MG63 (cell line): ENCODE results near the gene ATMIN. TPM values are rescaled to one million over a fixed set of nuclear protein-coding genes. Genes with fewer than 3 reads are reported as not detected.

ENCODE experiments used
- DNase-seq: peaks from one replicate; pipeline ENCODE4 v3.0.0-alpha.2; 2020
- H3K27me3 ChIP-seq: fragments of 250-450 bp; sonication (Bioruptor Pico); 2 replicates; pipeline ENCODE4 v1.5.1; 2020; ENCODE audit warnings: mild to moderate bottlenecking, moderate library complexity
- H3K36me3 ChIP-seq: fragments of 250-450 bp; sonication (Bioruptor Pico); 2 replicates; pipeline ENCODE4 v1.5.1; 2020; ENCODE audit warnings: mild to moderate bottlenecking, moderate library complexity
- H3K4me3 ChIP-seq: fragments of 250-450 bp; sonication (Bioruptor Pico); 2 replicates; pipeline ENCODE4 v1.5.1; 2020; ENCODE audit warnings: mild to moderate bottlenecking, moderate library complexity
- H3K9me3 ChIP-seq: fragments of 250-450 bp; sonication (Bioruptor Pico); 2 replicates; pipeline ENCODE4 v1.5.1; 2020; ENCODE audit warnings: mild to moderate bottlenecking, moderate library complexity
- total RNA-seq: library from RNA; depleted of rRNA; stranded (reverse); fragments of >200 nt; shearing (Covaris generic); gene quantifications from 2 replicates; pipeline ENCODE4 v1.2.3, GENCODE V29; 2014; ENCODE audit warnings: low replicate concordance

Gene ATMIN
- total RNA-seq, 1 experiment from 2014 or later, result 15.1 TPM

DNA sequence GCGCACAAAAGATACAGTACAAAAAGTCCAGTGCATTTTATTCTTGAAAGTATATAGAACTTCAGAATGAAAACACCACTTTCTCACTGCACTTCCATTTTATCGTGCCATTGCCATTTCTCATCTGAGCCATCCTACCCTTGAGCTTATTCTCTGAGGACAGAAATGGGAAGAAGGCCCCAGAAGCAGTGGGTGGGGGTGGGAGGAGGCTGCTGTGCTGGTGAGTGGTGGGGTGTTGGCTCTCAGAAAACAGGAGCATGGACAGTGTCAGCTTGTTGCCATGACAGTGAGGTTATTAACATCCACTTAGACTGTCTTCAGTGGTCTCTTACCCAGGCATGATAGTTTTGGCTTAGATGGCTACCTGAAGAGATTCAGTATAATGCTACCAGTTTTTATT, 4.5 kb downstream of the ATMIN start:
- H3K4me3 ChIP-seq, result no peak overlapping the region
- H3K9me3 ChIP-seq, result no peaks in the 10 kb centered on the region
- no peak for DNase-seq
- peaks cover 3% of the 10 kb centered on the region; the same call in 1 of the 2 replicates for H3K36me3 ChIP-seq
- H3K27me3 ChIP-seq, result no peaks in the 10 kb centered on the region

DNA sequence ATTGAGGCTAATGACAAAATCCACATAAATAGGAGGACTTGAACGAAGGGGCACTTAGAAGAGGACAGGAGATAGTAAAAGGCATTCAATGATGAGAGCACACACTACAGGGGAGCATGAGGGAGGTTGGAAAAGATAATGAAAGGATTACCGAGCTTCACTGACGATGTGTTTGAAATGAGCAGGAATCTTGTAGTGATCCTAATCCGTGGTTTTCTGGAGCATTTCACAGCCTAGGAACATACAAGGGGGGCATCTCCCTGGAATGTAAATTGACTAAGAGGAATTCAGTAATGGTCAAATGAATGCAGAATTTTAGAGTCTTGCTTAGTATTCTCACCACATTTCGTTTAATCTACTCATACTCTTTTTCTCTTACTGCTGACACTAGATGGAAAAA, 5.2 kb downstream of the ATMIN start:
- Histone ChIP-seq H3K27me3 (no peaks in the 10 kb centered on the region), H3K36me3 (peaks cover 3% of the 10 kb centered on the region; the same call in 1 of the 2 replicates), H3K4me3 (no peak overlapping the region), H3K9me3 (no peaks in the 10 kb centered on the region)
- no peak for DNase-seq

DNA sequence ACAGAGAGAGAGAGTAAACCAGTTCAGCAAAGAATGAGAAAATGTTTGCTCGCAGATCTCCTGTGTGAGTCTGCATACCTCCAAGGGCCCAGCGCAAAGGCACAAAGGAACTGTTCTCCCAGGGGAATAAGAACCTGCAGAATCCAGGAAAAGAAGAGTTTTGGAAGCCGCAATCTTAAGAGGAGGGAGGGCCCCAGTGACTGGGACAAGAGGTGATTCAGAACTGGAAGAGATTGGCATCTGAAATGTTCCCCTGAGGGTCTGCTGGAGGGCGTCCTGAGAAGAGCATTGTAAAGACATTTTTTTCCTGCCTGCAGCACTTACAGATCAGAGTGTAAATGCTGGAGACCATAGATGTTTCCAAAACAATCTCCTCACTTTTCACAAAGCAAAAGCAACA, 6.1 kb downstream of the ATMIN start:
- peaks cover 3% of the 10 kb centered on the region for H3K36me3 ChIP-seq
- DNase-seq, result no peak
- H3K4me3 ChIP-seq, result no peak overlapping the region
- H3K9me3 ChIP-seq, result no peaks in the 10 kb centered on the region
- no peaks in the 10 kb centered on the region for H3K27me3 ChIP-seq

DNA sequence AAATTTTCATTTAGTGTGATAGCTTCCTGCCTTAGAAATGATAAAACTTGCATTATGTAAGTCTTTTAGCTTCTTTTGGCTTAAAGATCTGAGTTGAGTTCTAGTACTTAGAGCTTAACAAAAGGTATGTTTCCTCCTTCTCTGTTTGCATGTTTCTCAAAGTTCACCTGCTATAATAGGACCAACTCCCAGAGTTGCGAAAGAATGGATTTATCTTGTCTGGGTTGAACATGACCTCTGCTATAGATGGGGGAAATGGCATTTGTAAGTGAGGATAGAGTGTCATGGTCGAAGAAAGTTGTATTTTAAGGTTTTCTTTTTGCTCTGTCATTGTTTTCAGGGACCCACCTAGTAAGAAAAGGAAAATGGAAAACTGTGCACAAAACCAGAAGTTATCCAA, 7.2 kb downstream of the ATMIN start:
- H3K27me3 ChIP-seq, result no peaks in the 10 kb centered on the region
- peaks cover 3% of the 10 kb centered on the region for H3K36me3 ChIP-seq
- H3K9me3 ChIP-seq, result no peaks in the 10 kb centered on the region
- H3K4me3 ChIP-seq, result no peak overlapping the region
- no peak for DNase-seq

DNA sequence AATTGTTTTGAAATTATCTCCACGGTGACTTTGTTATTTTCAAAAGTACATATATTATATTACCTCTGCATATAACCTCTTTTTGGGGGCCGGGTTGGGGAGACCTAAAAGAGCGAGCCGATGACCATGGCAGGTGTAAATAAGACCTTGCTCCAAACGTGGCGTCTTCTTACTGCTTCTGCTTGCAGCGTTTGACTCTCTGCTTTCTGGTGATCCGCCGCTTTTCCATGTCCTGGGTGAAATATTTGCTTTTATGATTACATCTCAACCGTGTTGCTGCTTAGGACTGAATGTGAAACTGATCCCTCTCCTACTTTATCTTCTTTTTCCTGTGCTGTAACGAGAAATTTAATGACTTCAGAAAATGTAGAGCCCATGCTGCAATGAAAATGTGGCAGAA, 18.1 kb downstream of the ATMIN start:
- Histone ChIP-seq H3K9me3 (peaks cover 5% of the 10 kb centered on the region; the same call in 1 of the 2 replicates), H3K4me3 (no peak overlapping the region)

DNA sequence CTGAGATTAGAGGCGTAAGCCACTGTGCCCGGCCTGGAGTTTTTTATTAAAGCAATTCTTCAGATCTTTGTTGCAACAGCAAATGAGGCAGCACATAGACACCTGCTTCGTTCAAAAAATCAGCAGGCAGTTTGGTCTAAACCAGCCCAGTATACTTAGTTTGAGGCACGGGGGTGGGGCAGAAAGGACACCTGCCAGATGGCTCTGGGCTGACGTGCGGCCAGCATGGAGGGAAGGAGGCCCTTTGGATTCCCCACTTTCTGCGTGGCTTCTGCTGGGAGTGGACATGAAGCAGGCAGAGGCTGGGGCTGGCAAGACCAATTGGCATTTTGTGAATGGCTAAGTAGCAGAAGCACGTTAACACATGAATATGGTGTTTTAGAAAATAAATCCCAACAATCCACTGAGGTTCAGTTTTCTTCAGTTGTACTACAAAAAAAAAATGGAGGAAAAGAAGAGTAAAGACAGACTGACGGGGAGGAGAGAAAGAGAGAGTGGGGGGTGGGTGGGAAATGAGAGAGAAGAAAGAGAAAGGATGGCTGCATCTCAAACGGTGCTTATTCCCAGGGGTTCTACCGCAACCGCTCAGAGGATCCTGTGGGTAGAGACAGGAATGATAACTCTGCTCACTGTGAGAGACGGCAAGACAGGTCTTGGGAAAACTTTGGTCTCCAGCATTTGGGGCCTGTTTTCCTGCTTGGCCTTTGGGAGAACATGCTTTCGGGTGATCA, 25.1 kb downstream of the ATMIN start:
- no peaks in the 10 kb centered on the region for H3K27me3 ChIP-seq
- no peak overlapping the region for H3K4me3 ChIP-seq
- no peak for DNase-seq
- no peaks in the 10 kb centered on the region for H3K9me3 ChIP-seq
- no peaks in the 10 kb centered on the region for H3K36me3 ChIP-seq

More for the DNA sequence above, 18.1 kb downstream of the ATMIN start:
- DNase-seq, result no peak
- Histone ChIP-seq H3K27me3 (no peaks in the 10 kb centered on the region), H3K36me3 (no peaks in the 10 kb centered on the region)

DNA sequence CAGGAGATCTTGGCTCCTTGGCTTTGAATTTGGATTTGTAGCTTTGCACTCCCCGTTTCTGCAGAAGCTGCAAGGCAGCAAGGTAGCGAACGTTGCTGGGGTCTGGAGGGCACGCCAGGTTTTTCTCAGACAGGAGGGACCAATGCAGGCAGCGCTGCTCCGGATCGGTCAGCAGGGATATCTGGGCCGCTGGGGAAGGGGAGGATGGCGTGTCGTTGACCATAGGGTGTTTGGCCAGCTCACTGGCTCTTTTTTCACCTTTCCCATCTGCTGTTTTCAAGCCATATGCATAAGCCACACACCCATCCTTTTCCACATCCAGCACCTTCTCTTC, 25.6 kb downstream of the ATMIN start:
- Histone ChIP-seq H3K4me3 (no peak overlapping the region), H3K9me3 (no peaks in the 10 kb centered on the region), H3K36me3 (no peaks in the 10 kb centered on the region), H3K27me3 (no peaks in the 10 kb centered on the region)
- no peak for DNase-seq

DNA sequence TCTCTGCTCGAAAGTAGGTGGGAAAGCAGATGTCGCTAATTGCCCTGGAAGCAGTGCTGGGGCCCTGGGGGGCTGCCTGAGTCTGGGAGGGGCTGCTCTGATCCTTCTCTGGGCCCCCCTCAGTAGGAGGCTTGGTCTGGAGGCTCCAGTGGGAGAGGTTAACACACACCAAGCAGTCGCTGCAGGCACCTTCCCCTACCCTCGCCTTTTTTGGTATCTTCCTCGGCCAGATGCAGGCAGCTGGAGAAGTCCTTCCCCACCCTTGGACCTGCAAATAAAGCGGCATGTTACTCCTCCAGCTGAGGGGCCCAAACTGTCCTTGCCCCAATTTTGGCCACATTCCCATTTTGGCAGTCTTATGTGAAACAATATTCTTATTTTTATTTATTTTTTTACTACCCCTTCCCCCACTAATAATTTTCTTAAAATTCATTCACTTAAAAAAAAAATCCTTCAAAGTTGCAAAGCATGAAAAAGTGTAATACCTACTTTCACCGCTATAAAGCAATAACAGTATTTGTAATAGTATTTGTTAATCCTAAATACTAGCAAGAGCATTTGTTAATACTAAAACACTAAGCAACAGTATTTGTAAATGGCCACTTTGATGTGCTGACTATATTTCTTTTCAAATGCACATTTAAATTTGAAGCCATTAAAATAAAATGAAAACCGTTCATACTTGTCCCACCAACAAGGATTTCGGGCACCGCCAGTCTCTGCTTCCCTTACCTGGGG, 26.4 kb downstream of the ATMIN start:
- Histone ChIP-seq H3K4me3 (no peak overlapping the region), H3K9me3 (no peaks in the 10 kb centered on the region), H3K36me3 (no peaks in the 10 kb centered on the region), H3K27me3 (no peaks in the 10 kb centered on the region)
- DNase-seq, result no peak

DNA sequence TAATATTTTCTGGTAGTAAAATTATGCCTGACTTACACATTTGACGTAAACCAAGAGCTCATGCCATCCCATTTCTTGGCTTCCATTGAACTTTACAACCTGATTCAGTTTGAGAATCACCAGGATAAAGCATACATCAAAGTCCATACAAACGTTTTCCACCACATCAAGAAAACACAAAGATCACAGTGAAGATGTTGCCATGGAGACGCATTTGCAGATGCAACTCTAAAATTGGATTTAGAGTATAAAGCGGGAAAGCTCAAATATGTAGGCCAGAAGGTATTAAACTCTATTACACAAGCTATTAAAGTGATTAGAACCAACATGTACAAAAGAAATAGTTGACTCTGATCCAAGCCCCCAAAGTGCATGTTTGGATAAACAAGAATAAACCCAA, 31.0 kb downstream of the ATMIN start:
- DNase-seq, result no peak
- H3K27me3 ChIP-seq, result no peaks in the 10 kb centered on the region
- H3K4me3 ChIP-seq, result no peak overlapping the region
- H3K36me3 ChIP-seq, result no peaks in the 10 kb centered on the region
- no peaks in the 10 kb centered on the region for H3K9me3 ChIP-seq

DNA sequence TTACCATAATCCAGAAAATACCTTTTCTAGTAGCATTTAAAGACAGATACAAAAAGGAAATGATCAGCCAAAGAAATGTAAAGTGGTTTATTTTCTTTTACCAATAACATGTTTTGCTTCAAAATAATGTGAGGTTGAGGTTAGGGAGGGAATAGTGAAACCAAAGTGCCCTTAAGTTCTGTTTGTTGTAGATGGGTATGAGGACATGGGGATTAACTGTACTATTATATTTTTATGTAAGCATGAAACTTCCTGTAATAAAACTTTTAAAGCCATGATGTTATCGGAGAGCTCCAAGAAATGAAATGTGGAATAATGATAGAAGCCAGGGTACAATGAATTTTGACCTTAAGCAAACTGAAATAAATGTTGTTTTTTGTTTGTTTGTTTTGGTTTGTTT, 31.5 kb downstream of the ATMIN start:
- no peak for DNase-seq
- H3K4me3 ChIP-seq, result no peak overlapping the region

DNA sequence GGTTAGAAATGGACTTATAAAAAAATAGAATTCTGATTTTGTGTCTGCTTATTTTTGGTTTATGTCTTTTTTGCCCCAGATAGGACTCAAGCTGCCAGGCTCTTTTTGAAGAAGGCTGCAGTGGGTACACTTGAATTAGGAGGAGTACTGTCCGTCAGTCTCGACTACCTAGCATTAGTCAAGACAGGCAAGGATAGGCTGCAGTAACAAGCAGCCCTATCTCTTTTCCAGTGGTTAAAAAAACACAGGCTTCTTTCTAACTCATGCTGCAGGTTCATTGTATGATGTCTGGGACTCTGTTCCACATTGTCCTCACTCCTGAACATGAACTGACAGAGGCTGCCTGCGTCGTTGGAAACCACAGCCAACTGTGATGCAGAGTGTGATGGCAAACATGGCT, 33.4 kb downstream of the ATMIN start:
- Histone ChIP-seq H3K9me3 (no peaks in the 10 kb centered on the region), H3K27me3 (no peaks in the 10 kb centered on the region), H3K36me3 (no peaks in the 10 kb centered on the region), H3K4me3 (no peak overlapping the region)
- DNase-seq, result no peak

More for the DNA sequence above, 31.5 kb downstream of the ATMIN start:
- no peaks in the 10 kb centered on the region for H3K9me3 ChIP-seq
- H3K36me3 ChIP-seq, result no peaks in the 10 kb centered on the region
- H3K27me3 ChIP-seq, result no peaks in the 10 kb centered on the region

DNA sequence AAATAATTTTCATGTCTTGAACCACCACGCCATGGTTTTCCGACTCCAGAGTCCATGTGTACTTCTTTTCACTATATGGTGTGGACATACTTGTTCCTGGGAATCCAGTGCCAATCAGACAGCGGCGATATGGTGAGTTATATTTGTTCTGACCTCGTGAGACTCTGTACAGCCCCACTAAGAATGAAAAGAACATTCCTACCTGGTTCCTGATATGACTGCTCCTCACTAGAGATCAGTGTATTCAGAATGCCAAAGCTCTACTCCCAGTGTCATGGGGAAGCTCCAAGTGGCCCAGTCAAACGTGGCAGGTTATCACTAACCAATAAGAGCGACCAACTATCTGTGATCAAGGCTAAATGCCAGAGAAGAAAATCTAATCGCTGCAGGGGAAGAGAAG, 35.3 kb downstream of the ATMIN start:
- H3K9me3 ChIP-seq, result no peaks in the 10 kb centered on the region
- no peaks in the 10 kb centered on the region for H3K27me3 ChIP-seq
- DNase-seq, result no peak
- no peak overlapping the region for H3K4me3 ChIP-seq
- H3K36me3 ChIP-seq, result no peaks in the 10 kb centered on the region

DNA sequence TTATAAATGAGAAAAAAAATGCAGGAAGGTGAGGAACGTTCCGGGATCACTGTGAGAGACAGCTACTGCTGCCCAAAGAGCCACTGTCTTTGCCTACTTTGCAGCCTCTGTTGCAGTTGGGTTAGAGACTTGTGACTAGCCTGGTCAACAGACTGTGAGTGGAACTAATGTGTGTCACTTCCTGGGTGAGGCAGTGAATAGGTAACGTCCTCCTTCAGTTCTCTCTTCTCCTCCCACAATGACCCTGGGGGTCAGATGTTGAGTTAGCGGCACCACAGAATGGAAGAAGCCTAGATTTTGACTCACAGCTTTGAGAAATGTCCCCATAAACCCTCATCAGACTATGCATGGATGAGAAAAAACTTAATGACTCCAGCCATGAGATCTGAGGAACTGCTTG, 36.2 kb downstream of the ATMIN start:
- H3K27me3 ChIP-seq, result no peaks in the 10 kb centered on the region
- no peak overlapping the region for H3K4me3 ChIP-seq
- H3K9me3 ChIP-seq, result no peaks in the 10 kb centered on the region
- no peaks in the 10 kb centered on the region for H3K36me3 ChIP-seq
- no peak for DNase-seq

DNA sequence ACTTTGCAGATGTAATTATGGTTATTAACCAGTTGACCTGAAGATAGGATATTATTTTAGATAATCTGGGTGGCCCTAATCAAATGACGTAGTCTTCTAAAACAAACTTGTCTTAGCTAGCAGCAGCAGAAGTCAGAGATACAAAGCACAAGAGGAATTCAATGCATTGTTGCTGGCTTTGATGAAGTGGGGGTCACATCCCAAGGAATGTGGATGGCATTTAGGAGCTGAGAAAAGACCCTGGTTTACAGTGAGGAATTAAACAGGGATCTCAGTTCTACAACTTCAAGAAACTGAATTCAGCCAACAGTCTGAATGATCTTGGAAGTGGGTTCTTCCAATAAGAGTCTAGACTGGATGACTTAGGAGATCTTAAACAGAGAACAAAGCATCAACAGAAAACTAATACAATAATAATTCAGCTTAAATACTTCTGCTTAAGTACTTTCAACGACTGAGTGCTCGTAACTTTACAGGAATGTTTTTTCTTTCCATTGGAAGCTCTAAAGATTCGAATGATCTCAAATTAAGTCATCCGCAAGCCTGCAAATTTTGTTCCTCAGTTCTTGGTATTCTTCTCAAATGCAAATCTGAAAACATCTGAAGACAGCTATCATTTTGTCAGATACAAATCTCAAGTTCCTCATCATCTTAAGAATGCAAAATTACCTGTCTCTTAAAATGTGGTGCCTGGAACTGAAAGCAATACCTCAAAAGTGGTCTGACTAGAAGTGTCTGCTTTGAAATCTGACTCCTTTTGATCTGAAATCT, 38.1 kb downstream of the ATMIN start:
- no peaks in the 10 kb centered on the region for H3K9me3 ChIP-seq

DNA sequence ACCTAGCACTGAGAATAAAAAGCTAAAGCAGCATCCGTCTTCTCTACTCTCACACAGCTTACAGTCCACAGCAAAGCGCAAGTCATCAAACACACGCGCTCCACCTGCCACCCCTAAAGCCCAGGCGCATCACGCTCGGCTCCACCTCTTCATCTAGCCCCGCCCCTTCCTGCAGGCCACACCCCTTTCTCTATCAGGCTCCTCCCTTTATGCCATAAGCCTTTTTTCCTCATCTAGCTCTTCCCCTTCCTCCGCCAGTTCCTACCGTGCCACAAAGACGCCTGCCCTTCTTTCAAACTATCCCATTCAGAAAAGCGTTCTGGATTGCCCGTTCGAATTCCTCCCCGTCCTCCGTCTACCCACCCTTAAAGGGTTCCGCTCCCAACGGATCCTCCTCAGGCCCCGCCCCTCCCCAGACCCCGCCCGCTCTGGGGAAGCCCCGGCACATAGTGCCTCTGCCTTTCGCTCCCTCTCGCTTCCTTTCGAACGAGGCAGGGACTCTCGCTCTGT, 41.0 kb downstream of the ATMIN start:
- DNase-seq, result peak; percentile 82
- Histone ChIP-seq H3K27me3 (no peaks in the 10 kb centered on the region), H3K9me3 (no peaks in the 10 kb centered on the region), H3K36me3 (no peaks in the 10 kb centered on the region), H3K4me3 (peak overlapping the region; percentile 74)

More for the DNA sequence above, 38.1 kb downstream of the ATMIN start:
- DNase-seq, result no peak
- Histone ChIP-seq H3K4me3 (no peak overlapping the region), H3K27me3 (no peaks in the 10 kb centered on the region), H3K36me3 (no peaks in the 10 kb centered on the region)

DNA sequence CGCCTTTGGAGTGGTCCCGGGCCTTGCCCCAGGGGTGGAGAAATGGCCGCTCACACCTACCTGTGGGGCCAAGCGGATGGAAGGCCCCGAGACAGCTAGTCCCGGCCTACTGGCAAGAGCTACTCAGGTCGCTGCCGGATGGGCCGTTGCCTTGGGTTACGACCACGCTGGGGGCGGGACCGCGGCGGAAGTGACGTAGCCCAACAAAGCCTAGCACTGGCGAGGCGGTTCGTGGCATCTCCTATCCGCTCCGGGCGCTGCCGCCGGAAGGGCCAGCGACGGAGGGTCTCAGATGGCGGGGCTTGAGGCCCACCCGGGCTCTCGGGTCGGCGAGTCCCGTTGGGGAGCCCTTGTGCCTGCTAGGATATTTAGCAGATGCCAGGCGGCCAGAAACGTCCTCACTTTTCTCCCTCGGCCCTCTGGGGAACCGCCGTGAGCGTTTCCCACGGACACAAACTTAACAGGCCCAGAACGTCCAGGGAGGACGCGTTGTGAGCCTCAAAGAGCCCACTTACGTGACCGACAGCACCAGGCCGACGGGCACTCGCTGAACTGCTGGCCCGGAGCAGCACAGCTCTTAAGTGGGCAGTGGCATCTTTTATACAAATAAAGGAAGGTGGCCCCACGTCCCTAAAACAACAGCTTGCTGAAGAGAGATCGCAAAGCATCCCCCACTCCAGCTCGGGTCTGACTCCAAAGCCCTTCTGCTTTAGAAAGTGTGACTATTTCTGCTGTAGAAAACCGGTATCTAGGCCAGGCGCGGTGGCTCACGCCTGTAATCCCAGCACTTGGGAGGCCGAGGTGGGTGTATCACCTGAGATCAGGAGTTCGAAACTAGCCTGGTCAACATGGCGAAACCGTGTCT, 41.7 kb downstream of the ATMIN start, which contains the start of gene C16orf46:
Gene C16orf46 (minus strand): TSS at position 163 of the 865 bp plus-strand sequence. CDS start 13,283 bp downstream, outside the sequence.
- no peaks in the 10 kb centered on the region for H3K36me3 ChIP-seq
- no peaks in the 10 kb centered on the region for H3K9me3 ChIP-seq
- DNase-seq, result peak; percentile 92
- peak within 1 kb of the TSS; percentile 74 for H3K4me3 ChIP-seq
- no peaks in the 10 kb centered on the region for H3K27me3 ChIP-seq
